Measurements from ENCODE around the gene ZNF730. TPM values are rescaled to one million over a fixed set of nuclear protein-coding genes. Genes with fewer than 3 reads are reported as not detected.
"Not testable (repeated sequence)": the region's sequence is repeated elsewhere in the genome, so short reads cannot be mapped to it uniquely, and the experiment has no call there.

The ZNF730 gene
- total RNA-seq, 1 donor, result 0.21 TPM

DNA sequence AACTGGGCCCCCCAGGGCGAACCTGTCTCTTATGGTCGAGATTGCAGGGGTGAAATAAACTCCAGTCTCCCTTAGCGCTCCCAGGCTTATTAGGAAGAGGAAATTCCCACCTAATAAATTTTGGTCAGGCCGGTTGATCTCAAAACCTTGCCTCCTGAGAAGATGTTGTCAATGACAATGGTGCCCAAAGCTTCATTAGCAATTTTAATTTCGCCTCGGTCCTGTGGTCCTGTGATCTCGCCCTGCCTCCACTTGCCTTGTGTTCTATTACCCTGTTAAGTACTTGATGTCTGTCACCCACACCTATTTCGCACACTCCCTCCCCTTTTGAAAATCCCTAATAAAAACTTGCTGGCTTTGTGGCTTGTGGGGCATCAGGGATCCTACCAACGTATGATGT is 51.5 kb downstream of the ZNF730 start:
- not testable (repeated sequence) for H3K4me1 ChIP-seq (ENCODE audit: insufficient read depth, low read length); H3K27me3 ChIP-seq (ENCODE audit: insufficient read depth, low read length); H3K9me3 ChIP-seq (ENCODE audit: low read depth, low read length); H3K4me3 ChIP-seq (ENCODE audit: low read length)

GRCh38 chr19:23183251-23183650 is 66.4 kb downstream of the ZNF730 start:
- Histone ChIP-seq H3K4me1 (ENCODE audit: insufficient read depth, low read length) (no peaks in the 10 kb centered on the region), H3K9me3 (ENCODE audit: low read depth, low read length) (no peaks in the 10 kb centered on the region), H3K27me3 (ENCODE audit: insufficient read depth, low read length) (no peaks in the 10 kb centered on the region), H3K4me3 (ENCODE audit: low read length) (no peak overlapping the region)

GRCh38 chr19:23190341-23190740 is 73.5 kb downstream of the ZNF730 start:
- no peak overlapping the region for H3K4me3 ChIP-seq (ENCODE audit: low read length)
- H3K9me3 ChIP-seq (ENCODE audit: low read depth, low read length), result no peaks in the 10 kb centered on the region
- no peaks in the 10 kb centered on the region for H3K27me3 ChIP-seq (ENCODE audit: insufficient read depth, low read length)
- H3K4me1 ChIP-seq (ENCODE audit: insufficient read depth, low read length), result no peaks in the 10 kb centered on the region

Other genes with a start within 250 kb of the ZNF730 start
- gene ZNF728, start 113.8 kb upstream of the ZNF730 start, total RNA-seq, result not detected
- 4.7 TPM for gene ZNF724, start 133.4 kb downstream of the ZNF730 start, total RNA-seq